GM23248 (cell line): ENCODE measurements around the gene KDELR3. TPM values are rescaled to one million over a fixed set of nuclear protein-coding genes. Genes with fewer than 3 reads are reported as not detected.

Experiments used
- DNase-seq: peaks from one replicate; pipeline ENCODE4 v3.0.0-alpha.2; 2015
- H2AFZ ChIP-seq: fragments of 200-600 bp; sonication (generic); 2 replicates; pipeline ENCODE4 v1.6.1; 2016; ENCODE audit warnings: antibody characterized with exemption
- H3F3A ChIP-seq: fragments of 200-600 bp; sonication (generic); 2 replicates; pipeline ENCODE4 v1.6.1; 2016; ENCODE audit warnings: mild to moderate bottlenecking, antibody characterized with exemption, mixed run types; ENCODE audit not compliant: insufficient read depth
- H3K27ac ChIP-seq: fragments of 200-600 bp; sonication (generic); 2 replicates; pipeline ENCODE4 v1.5.1; 2016; ENCODE audit warnings: mild to moderate bottlenecking
- H3K27me3 ChIP-seq: fragments of 200-600 bp; sonication (generic); replicated peaks from 2 replicates; pipeline ENCODE4 v1.6.1; 2016; ENCODE audit warnings: mild to moderate bottlenecking; ENCODE audit not compliant: insufficient read depth
- H3K36me3 ChIP-seq: fragments of 200-600 bp; sonication (generic); 2 replicates; pipeline ENCODE4 v1.6.1; 2016; ENCODE audit warnings: low read depth, mild to moderate bottlenecking
- H3K4me1 ChIP-seq: fragments of 200-600 bp; sonication (generic); 2 replicates; pipeline ENCODE4 v1.6.1; 2016; ENCODE audit warnings: mild to moderate bottlenecking; ENCODE audit not compliant: insufficient read depth
- H3K4me2 ChIP-seq: fragments of 200-600 bp; sonication (generic); one replicate; pipeline ENCODE4 v1.6.1; 2016; ENCODE audit warnings: mild to moderate bottlenecking; ENCODE audit not compliant: unreplicated experiment
- H3K4me3 ChIP-seq: fragments of 200-600 bp; sonication (generic); 2 replicates; pipeline ENCODE4 v1.5.1; 2016; ENCODE audit warnings: mild to moderate bottlenecking
- H3K79me2 ChIP-seq: fragments of 200-600 bp; sonication (generic); 2 replicates; pipeline ENCODE4 v1.6.1; 2016; ENCODE audit warnings: mild to moderate bottlenecking; ENCODE audit not compliant: insufficient read depth
- H3K9ac ChIP-seq: fragments of 200-600 bp; sonication (generic); 2 replicates; pipeline ENCODE4 v1.6.1; 2016; ENCODE audit warnings: mild to moderate bottlenecking
- H3K9me2 ChIP-seq: fragments of 200-600 bp; sonication (generic); 2 replicates; pipeline ENCODE4 v1.6.1; 2016; ENCODE audit warnings: mixed run types, mild to moderate bottlenecking, moderate library complexity; ENCODE audit not compliant: insufficient read depth
- H3K9me3 ChIP-seq: fragments of 200-600 bp; sonication (generic); one replicate; pipeline ENCODE4 v1.6.1; 2017; ENCODE audit warnings: low read depth
- H4K20me1 ChIP-seq: fragments of 200-600 bp; sonication (generic); 2 replicates; pipeline ENCODE4 v1.6.0; 2016; ENCODE audit not compliant: insufficient read depth
- EZH2 ChIP-seq: fragments of 200-600 bp; sonication (generic); IDR thresholded peaks from 2 replicates; pipeline ENCODE4 v1.6.1; 2018; ENCODE audit warnings: antibody characterized with exemption, mild to moderate bottlenecking; ENCODE audit not compliant: insufficient read depth, poor library complexity, severe bottlenecking
- EZH2phosphoT487 ChIP-seq: fragments of 200-600 bp; sonication (generic); IDR thresholded peaks from 2 replicates; pipeline ENCODE4 v1.6.1; 2018; ENCODE audit warnings: antibody characterized with exemption, moderate library complexity, mild to moderate bottlenecking, low read depth; ENCODE audit not compliant: insufficient read depth
- WGBS, 2 experiments: methylation state at CpG; one replicate each; pipeline ENCODE4 v1.1.6; 2015 to 2017; ENCODE audit warnings: low lambda C conversion rate in 2 of 2, low coverage in 1 of 2; ENCODE audit errors: missing lambda C conversion rate in 2 of 2; 5-methylcytosine and 5-hydroxymethylcytosine counted together
- in situ Hi-C: fragments of 300-500 bp; cut with MboI; formaldehyde crosslinking; loops from 2 replicates; pipeline ENCODE4 v1.15.0; 2020
- polyA plus RNA-seq: library from polyadenylated mRNA; unstranded; fragments of >200 nt; fragmentation: Nextera tagmentation; extraction: Ambion mirVana; gene quantifications from 2 replicates; pipeline ENCODE4 v1.2.1, GENCODE V29; 2016
- total RNA-seq: library from RNA; depleted of rRNA; stranded (reverse); fragments of >200 nt; shearing (Covaris generic); gene quantifications from 2 replicates; pipeline ENCODE4 v1.2.3, GENCODE V29; 2014

Gene KDELR3
- total and polyA plus RNA-seq, 2 experiments from 2014 or later, result 191 to 326 TPM

DNA sequence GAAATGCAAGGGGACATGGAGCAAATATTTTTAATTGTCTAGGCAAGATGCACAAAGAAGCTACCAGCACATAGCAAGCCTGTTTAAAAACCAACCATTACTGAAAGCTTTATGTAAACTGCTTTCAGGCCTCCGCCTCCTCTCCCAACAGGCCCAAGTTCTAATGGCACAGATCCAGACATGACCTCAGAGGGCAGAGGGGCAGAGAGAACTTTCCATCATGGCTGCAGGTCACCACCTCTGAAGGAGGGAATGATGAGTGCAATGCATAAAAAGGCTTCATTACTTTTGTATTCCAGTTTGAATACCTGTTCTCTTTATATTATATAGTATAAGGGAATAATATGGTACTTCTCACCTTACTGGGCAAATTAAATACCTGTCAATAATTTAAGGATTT is 23.0 kb downstream of the KDELR3 start:
- DNase-seq, result peak; percentile 64
- peaks cover 100% of the 10 kb centered on the region for H3K79me2 ChIP-seq
- H3K4me1 ChIP-seq, result peaks cover 39% of the 10 kb centered on the region
- H3K9me2 ChIP-seq, result no peaks in the 10 kb centered on the region
- no peak overlapping the region for H3K9ac ChIP-seq
- no peak overlapping the region for H2AFZ ChIP-seq
- WGBS, 2 experiments, result 73 to 75% methylated on average over 1 of the region's 1 CpG
- in situ Hi-C loops, result no loop called here
- peak overlapping the region; percentile 35 for H3K27ac ChIP-seq
- peaks cover 5% of the 10 kb centered on the region; the same call in 1 of the 2 replicates for H4K20me1 ChIP-seq
- H3F3A ChIP-seq, result peaks cover 95% of the 10 kb centered on the region
- H3K27me3 ChIP-seq, result no peaks in the 10 kb centered on the region
- TF ChIP-seq EZH2, result no peak
- no peak for TF ChIP-seq EZH2phosphoT487
- H3K4me3 ChIP-seq, result no peak overlapping the region
- H3K9me3 ChIP-seq, result no peaks in the 10 kb centered on the region
- H3K4me2 ChIP-seq, result no peak overlapping the region
- H3K36me3 ChIP-seq, result peaks cover 96% of the 10 kb centered on the region

DNA sequence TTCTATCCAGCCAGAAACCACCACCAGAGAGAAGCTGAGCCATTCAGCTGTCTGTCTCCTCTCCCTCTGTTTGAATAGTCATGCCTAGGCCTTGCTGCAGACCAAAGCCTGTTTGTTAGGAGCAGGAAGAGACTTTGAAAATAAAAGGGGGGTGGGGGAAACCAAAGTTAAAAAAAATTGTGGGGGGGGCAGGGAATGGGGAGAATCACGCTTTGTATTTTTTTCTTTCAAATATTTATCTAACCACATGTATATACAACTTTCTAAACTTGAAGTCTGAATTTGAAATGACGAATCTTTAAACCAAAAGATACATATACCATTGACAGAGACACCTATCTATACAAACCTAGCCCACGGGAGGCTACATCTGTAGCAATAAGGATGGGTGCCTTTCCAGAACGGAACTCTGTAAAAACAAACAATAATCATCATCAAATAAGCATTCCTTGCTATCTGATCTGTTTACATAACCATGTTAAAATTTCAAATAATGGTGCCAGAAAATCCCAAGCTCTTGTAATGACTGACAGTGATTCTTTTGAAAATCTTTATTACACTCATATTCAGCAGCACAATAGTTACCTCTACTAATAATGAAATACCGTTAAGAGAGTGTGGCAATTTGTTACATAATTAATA is 23.9 kb downstream of the KDELR3 start:
- TF ChIP-seq EZH2 (no peak), EZH2phosphoT487 (no peak)
- Histone ChIP-seq H3K4me1 (peaks cover 39% of the 10 kb centered on the region), H3K9ac (no peak overlapping the region), H4K20me1 (peaks cover 5% of the 10 kb centered on the region; the same call in 1 of the 2 replicates), H3F3A (peaks cover 95% of the 10 kb centered on the region), H2AFZ (no peak overlapping the region), H3K79me2 (peaks cover 100% of the 10 kb centered on the region), H3K36me3 (peaks cover 96% of the 10 kb centered on the region), H3K9me3 (no peaks in the 10 kb centered on the region), H3K9me2 (no peaks in the 10 kb centered on the region), H3K27ac (peak overlapping the region; percentile 35; the same call in 1 of the 2 replicates), H3K27me3 (no peaks in the 10 kb centered on the region), H3K4me3 (no peak overlapping the region), H3K4me2 (no peak overlapping the region)
- in situ Hi-C loops, result no loop called here
- DNase-seq, result no peak
- 41 to 53% methylated on average over 4 to 5 of the region's 5 CpGs for WGBS, 2 experiments

DNA sequence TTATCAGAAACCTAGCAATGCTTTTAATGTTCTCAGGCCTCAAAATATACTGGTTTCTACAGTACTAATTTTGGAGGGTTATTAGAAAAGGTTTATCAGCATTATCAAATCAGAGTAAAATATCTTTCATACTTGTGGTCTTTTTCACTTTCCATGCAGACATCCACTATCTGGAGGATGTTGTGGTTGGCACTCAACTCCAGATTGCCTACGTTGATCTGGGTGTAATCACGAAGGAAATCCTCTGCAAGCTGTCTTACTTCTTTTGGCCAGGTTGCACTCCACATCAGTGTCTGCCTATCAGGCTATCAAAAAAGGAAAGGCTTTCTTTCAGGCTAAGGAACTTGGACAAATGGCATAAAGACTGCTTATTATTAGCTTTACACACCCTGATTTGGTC is 26.6 kb downstream of the KDELR3 start:
- Histone ChIP-seq H3K4me3 (no peak overlapping the region), H2AFZ (no peak overlapping the region), H3K9me3 (no peaks in the 10 kb centered on the region), H3K4me2 (no peak overlapping the region), H3K27me3 (no peaks in the 10 kb centered on the region), H3K9me2 (no peaks in the 10 kb centered on the region), H3F3A (peaks cover 92% of the 10 kb centered on the region), H4K20me1 (peaks cover 5% of the 10 kb centered on the region; the same call in 1 of the 2 replicates), H3K36me3 (peaks cover 92% of the 10 kb centered on the region), H3K9ac (no peak overlapping the region), H3K79me2 (peaks cover 100% of the 10 kb centered on the region), H3K4me1 (peaks cover 39% of the 10 kb centered on the region), H3K27ac (peak overlapping the region; percentile 35)
- in situ Hi-C loops, result no loop called here
- WGBS, 2 experiments, result 45 to 51% methylated on average over 2 of the region's 2 CpGs
- TF ChIP-seq EZH2 (no peak), EZH2phosphoT487 (no peak)
- DNase-seq, result no peak

DNA sequence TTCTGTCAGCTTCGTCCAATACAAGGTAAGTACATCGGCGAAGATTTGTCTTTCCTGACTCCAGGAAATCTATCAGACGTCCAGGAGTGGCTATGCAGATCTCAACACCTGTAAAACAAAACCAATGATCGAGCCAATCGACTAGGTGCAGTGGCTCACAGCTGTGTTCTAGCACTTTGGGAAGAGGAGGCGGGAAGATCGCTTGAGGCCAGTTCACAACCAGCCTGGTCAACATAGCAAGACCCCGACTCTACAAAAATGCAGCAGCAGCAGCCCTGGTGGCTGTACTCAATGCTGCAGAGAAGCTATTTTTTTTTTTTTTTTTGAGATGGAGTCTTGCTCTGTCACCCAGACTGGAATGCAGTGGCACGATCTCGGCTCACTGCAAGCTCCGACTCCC is 27.0 kb downstream of the KDELR3 start:
- no peaks in the 10 kb centered on the region for H3K9me3 ChIP-seq
- peaks cover 92% of the 10 kb centered on the region for H3F3A ChIP-seq
- peaks cover 5% of the 10 kb centered on the region; the same call in 1 of the 2 replicates for H4K20me1 ChIP-seq
- peaks cover 100% of the 10 kb centered on the region for H3K79me2 ChIP-seq
- no peak overlapping the region for H3K4me2 ChIP-seq
- H3K4me3 ChIP-seq, result no peak overlapping the region
- H3K9me2 ChIP-seq, result no peaks in the 10 kb centered on the region
- WGBS, 2 experiments, result 90% methylated on average over 12 of the region's 12 CpGs
- H3K9ac ChIP-seq, result no peak overlapping the region
- H3K27ac ChIP-seq, result peak overlapping the region; percentile 35; the same call in 1 of the 2 replicates
- H3K4me1 ChIP-seq, result peaks cover 39% of the 10 kb centered on the region
- DNase-seq, result no peak
- peaks cover 92% of the 10 kb centered on the region for H3K36me3 ChIP-seq
- H3K27me3 ChIP-seq, result no peaks in the 10 kb centered on the region
- in situ Hi-C loops, result no loop called here
- H2AFZ ChIP-seq, result no peak overlapping the region
- TF ChIP-seq EZH2 (no peak), EZH2phosphoT487 (no peak)
